Panc1 (cell line): ENCODE measurements around the gene COL6A1. TPM values are rescaled to one million over a fixed set of nuclear protein-coding genes. Genes with fewer than 3 reads are reported as not detected.

Experiments
- ATAC-seq: fragments of 200-7000 bp; cut with Tn5 transposase; 2 replicates; pipeline ENCODE4 v1.9.1; 2020; ENCODE audit warnings: mild to moderate bottlenecking, moderate library complexity
- BruUV-seq: library from RNA; stranded (reverse); fragments of 400-500 nt; replicated peaks from 2 replicates; lab custom pipeline; 2021; lab: Mats Ljungman, UMichigan
- CTCF ChIA-PET: fragments of 300-600 bp; sonication (Branson Sonifier 250); formaldehyde crosslinking; loops from one replicate; lab custom pipeline; 2022; ENCODE audit warnings: antibody characterized with exemption; lab: Charles Lee
- POLR2A ChIA-PET: fragments of 300-600 bp; sonication (Branson Sonifier 250); formaldehyde crosslinking; loops from one replicate; lab custom pipeline; 2022; ENCODE audit warnings: antibody characterized with exemption; lab: Charles Lee
- DNase-seq: peaks from one replicate; pipeline ENCODE4 v3.0.0-alpha.2; 2010; ENCODE audit warnings: low read depth, low spot score
- H3K27ac ChIP-seq: 2 replicates; pipeline ENCODE4 v1.5.1; 2011; ENCODE audit warnings: mild to moderate bottlenecking, low read length, inconsistent platforms
- H3K27me3 ChIP-seq: fragments of 200-500 bp; sonication (Bioruptor generic); 2 replicates; pipeline ENCODE4 v1.6.0; 2014; ENCODE audit warnings: low read length, inconsistent platforms; ENCODE audit not compliant: control insufficient read depth, insufficient read depth
- H3K36me3 ChIP-seq: fragments of 200-500 bp; sonication (Bioruptor generic); 2 replicates; pipeline ENCODE4 v1.5.1; 2014; ENCODE audit warnings: inconsistent platforms, mild to moderate bottlenecking, low read length, moderate library complexity; ENCODE audit not compliant: control insufficient read depth, insufficient read depth
- H3K4me1 ChIP-seq: 2 replicates; pipeline ENCODE4 v1.5.1; 2011; ENCODE audit warnings: inconsistent platforms, mild to moderate bottlenecking, low read length, moderate library complexity; ENCODE audit not compliant: control insufficient read depth, insufficient read depth
- H3K4me3 ChIP-seq, 2 experiments: 2 replicates each; pipeline ENCODE4 v1.5.1; 2011 to 2012; ENCODE audit warnings: low read depth in 2 of 2, low read length in 2 of 2, mild to moderate bottlenecking in 2 of 2, inconsistent platforms in 1 of 2, moderate library complexity in 1 of 2
- H3K9me3 ChIP-seq: fragments of 200-500 bp; sonication (Bioruptor generic); 2 replicates; pipeline ENCODE4 v1.5.1; 2014; ENCODE audit warnings: low read depth, mild to moderate bottlenecking, inconsistent platforms, low read length, moderate library complexity; ENCODE audit not compliant: control insufficient read depth, insufficient read depth
- POLR2AphosphoS5 ChIP-seq: IDR thresholded peaks from 2 replicates; pipeline ENCODE4 v1.6.1; 2012; ENCODE audit warnings: mild to moderate bottlenecking, low read depth, low read length, moderate library complexity
- SIN3A ChIP-seq: IDR thresholded peaks from 2 replicates; pipeline ENCODE4 v1.6.1; 2012; ENCODE audit warnings: low read depth, mild to moderate bottlenecking, low read length, moderate library complexity, borderline replicate concordance; ENCODE audit not compliant: insufficient read depth
- TCF7L2 ChIP-seq: IDR thresholded peaks from 2 replicates; pipeline ENCODE4 v1.6.1; 2011; ENCODE audit warnings: mild to moderate bottlenecking, low read depth, low read length, inconsistent platforms
- in situ Hi-C: cut with HindIII; loops from 2 replicates; pipeline ENCODE4 v1.10.0; 2016; ENCODE audit warnings: low sequenced_read_pairs, low pct_unique_long_range_greater_than_20kb
- intact Hi-C: fragments of 100-400 bp; cut with micrococcal nuclease; formaldehyde crosslinking; loops from one replicate; pipeline ENCODE4 v1.10.0; 2022; ENCODE audit not compliant: unreplicated experiment
- total RNA-seq: library from RNA; stranded (reverse); gene quantifications from one replicate; pipeline ENCODE4 v1.2.1, GENCODE V29; 2021; ENCODE audit not compliant: unreplicated experiment
- TF ChIP-seq, protein P1 (sequence below), 2 experiments: IDR thresholded peaks; 2 replicates each; pipeline ENCODE4 v1.6.1; 2011 to 2012; ENCODE audit warnings: low read depth in 2 of 2, control low read depth in 1 of 2, low read length in 1 of 2, mild to moderate bottlenecking in 1 of 2, moderate library complexity in 1 of 2; ENCODE audit not compliant: insufficient read depth in 1 of 2
- TF ChIP-seq, protein P2 (sequence below): fragments of 450-650 bp; IDR thresholded peaks from 2 replicates; pipeline ENCODE4 v1.5.1; 2017; ENCODE audit warnings: mild to moderate bottlenecking

Gene COL6A1
- total RNA-seq, 1 experiment from 2014 or later: 34.2 TPM

DNA sequence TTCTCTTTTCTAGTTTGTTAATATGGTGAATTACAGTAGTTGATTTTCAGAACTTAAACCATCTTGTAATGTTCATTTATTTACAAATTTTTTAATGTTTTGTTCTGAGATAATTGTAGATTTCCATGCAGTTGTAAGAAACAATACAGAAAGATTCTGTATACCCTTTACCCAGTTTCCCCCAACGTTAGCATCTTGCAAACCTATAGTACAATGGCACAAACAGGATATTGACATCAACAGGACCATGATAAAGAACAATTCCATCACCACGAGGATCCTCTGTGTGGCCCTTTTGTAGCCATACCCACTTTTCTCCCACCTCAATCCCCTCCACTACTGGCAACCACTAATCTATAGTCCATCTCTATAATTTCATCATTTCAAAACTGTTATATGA is 33.3 kb downstream of the COL6A1 start:
- H3K4me1 ChIP-seq: no peaks in the 10 kb centered on the region
- DNase-seq (no peak), ATAC-seq (no peak)
- H3K36me3 ChIP-seq: no peaks in the 10 kb centered on the region
- intact Hi-C loops: no loop called here
- BruUV-seq: no TSS peak
- ChIA-PET CTCF (no interaction called here), POLR2A (no interaction called here)
- peaks cover 2% of the 10 kb centered on the region for H3K27me3 ChIP-seq
- TF ChIP-seq TCF7L2 (no peak), POLR2AphosphoS5 (no peak), SIN3A (no peak)
- TF ChIP-seq, protein P1, sequence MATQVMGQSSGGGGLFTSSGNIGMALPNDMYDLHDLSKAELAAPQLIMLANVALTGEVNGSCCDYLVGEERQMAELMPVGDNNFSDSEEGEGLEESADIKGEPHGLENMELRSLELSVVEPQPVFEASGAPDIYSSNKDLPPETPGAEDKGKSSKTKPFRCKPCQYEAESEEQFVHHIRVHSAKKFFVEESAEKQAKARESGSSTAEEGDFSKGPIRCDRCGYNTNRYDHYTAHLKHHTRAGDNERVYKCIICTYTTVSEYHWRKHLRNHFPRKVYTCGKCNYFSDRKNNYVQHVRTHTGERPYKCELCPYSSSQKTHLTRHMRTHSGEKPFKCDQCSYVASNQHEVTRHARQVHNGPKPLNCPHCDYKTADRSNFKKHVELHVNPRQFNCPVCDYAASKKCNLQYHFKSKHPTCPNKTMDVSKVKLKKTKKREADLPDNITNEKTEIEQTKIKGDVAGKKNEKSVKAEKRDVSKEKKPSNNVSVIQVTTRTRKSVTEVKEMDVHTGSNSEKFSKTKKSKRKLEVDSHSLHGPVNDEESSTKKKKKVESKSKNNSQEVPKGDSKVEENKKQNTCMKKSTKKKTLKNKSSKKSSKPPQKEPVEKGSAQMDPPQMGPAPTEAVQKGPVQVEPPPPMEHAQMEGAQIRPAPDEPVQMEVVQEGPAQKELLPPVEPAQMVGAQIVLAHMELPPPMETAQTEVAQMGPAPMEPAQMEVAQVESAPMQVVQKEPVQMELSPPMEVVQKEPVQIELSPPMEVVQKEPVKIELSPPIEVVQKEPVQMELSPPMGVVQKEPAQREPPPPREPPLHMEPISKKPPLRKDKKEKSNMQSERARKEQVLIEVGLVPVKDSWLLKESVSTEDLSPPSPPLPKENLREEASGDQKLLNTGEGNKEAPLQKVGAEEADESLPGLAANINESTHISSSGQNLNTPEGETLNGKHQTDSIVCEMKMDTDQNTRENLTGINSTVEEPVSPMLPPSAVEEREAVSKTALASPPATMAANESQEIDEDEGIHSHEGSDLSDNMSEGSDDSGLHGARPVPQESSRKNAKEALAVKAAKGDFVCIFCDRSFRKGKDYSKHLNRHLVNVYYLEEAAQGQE (IDR thresholded peaks at IDR 0.05; ENCODE audit: insufficient read depth in 1 of 2, low read depth in 2 of 2, low read length in 1 of 2): no peak
- TF ChIP-seq, protein P2, sequence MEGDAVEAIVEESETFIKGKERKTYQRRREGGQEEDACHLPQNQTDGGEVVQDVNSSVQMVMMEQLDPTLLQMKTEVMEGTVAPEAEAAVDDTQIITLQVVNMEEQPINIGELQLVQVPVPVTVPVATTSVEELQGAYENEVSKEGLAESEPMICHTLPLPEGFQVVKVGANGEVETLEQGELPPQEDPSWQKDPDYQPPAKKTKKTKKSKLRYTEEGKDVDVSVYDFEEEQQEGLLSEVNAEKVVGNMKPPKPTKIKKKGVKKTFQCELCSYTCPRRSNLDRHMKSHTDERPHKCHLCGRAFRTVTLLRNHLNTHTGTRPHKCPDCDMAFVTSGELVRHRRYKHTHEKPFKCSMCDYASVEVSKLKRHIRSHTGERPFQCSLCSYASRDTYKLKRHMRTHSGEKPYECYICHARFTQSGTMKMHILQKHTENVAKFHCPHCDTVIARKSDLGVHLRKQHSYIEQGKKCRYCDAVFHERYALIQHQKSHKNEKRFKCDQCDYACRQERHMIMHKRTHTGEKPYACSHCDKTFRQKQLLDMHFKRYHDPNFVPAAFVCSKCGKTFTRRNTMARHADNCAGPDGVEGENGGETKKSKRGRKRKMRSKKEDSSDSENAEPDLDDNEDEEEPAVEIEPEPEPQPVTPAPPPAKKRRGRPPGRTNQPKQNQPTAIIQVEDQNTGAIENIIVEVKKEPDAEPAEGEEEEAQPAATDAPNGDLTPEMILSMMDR: no peak
- H3K27ac ChIP-seq: no peak overlapping the region
- H3K9me3 ChIP-seq: no peaks in the 10 kb centered on the region
- no peak overlapping the region for H3K4me3 ChIP-seq
- in situ Hi-C loops: no loop called here

DNA sequence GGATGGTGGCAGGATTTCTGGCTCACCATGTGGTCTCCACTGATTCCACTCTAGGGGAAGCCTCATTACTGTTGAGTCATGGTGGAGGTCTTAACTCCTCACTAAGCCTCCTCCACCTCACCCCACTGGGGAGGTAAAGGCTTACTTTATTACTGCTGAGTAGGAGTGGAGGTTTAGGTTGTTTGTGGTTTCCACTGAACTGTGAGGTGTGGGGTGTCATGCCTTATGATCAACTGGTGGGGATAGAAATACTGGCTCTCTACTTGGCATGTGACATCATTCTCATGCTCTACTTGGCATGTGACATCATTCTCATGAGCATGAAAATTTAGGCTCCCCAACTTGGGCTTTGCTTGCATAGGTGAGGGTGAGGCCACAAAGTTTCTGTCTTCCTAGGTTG is 35.6 kb downstream of the COL6A1 start:
- no peak for TF ChIP-seq TCF7L2
- Histone ChIP-seq H3K36me3 (no peaks in the 10 kb centered on the region), H3K4me1 (no peaks in the 10 kb centered on the region), H3K9me3 (no peaks in the 10 kb centered on the region), H3K27me3 (peaks cover 2% of the 10 kb centered on the region), H3K27ac (no peak overlapping the region), H3K4me3 (no peak overlapping the region)
- intact Hi-C loops: no loop called here
- ChIA-PET POLR2A (no interaction called here), CTCF (no interaction called here)
- DNase-seq (no peak), ATAC-seq (no peak)
- no TSS peak for BruUV-seq
- in situ Hi-C loops: no loop called here

DNA sequence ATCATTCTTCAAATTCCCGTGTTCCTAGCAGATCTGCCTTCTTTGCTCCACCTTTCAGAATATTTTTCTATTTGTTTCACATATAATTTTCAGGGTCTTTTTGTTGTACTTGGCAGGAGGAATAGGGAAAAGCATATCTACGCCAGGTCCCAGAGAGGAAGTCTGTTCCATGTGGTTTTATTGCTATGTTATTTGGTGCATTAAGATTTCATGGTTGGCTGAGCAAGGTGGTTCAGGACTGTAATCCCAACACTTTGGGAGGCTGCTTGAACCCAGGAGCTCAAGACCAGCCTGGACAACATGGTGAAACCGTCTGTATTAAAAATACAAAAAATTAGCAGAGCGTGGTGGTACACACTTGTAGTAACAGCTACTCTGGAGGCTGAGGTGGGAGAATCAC is 36.1 kb downstream of the COL6A1 start:
- no peaks in the 10 kb centered on the region for H3K36me3 ChIP-seq
- TF ChIP-seq TCF7L2: no peak
- TF ChIP-seq, protein P1 (IDR thresholded peaks at IDR 0.05; ENCODE audit: insufficient read depth in 1 of 2, low read depth in 2 of 2, low read length in 1 of 2): no peak
- TF ChIP-seq POLR2AphosphoS5: no peak
- TF ChIP-seq, protein P2: no peak
- TF ChIP-seq SIN3A: no peak
- no peaks in the 10 kb centered on the region for H3K9me3 ChIP-seq
- no peak overlapping the region for H3K27ac ChIP-seq
- intact Hi-C loops (no loop called here), in situ Hi-C loops (no loop called here)
- BruUV-seq: no TSS peak
- DNase-seq (no peak), ATAC-seq (no peak)
- H3K27me3 ChIP-seq: peaks cover 2% of the 10 kb centered on the region
- H3K4me3 ChIP-seq: no peak overlapping the region
- POLR2A ChIA-PET: no interaction called here
- CTCF ChIA-PET: no interaction called here
- no peaks in the 10 kb centered on the region for H3K4me1 ChIP-seq
